ENCODE data around the gene SAMD11. TPM values are rescaled to one million over a fixed set of nuclear protein-coding genes. Genes with fewer than 3 reads are reported as not detected.

Gene SAMD11
- total RNA-seq, 4 donors from 2014 or later, result 2.2 to 26.9 (median 3.0) TPM; not detected in 1

DNA sequence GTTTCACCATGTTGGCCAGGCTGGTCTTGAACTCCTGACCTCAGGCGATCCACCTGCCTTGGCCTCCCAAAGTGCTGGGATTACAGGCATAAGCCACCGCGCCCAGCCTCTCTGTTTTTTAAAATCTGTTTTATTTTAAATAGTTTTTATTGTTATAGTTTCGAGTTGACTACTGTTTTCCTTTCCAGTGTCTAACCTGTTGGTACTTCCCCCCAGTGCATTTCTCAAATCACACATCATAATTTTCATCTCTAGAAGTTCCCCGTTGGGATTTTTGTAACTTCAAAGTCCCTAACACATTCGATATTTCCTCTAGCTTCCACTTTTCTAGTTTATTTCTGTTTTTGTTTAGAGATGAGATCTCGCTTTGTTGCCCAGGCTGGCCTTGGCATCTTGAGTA, 68.6 kb downstream of the SAMD11 start:
- Histone ChIP-seq H3K27ac (no peak overlapping the region), H3K4me1 (peaks cover 0 to 6% (median 2%) of the 10 kb centered on the region in 4 donors), H3K36me3 (no peaks in the 10 kb centered on the region), H3K9me3 (peaks cover 8 to 10% of the 10 kb centered on the region in 2 donors), H3K4me3 (no peak overlapping the region), H3K27me3 (peaks cover 53% of the 10 kb centered on the region)
- intact Hi-C loops (cut with DNase I; ENCODE audit: low total_unique reads) (no loop called here), in situ Hi-C loops (cut with MboI; ENCODE audit: low pct_ligation_motif_present in 1 of 4, low pct_unique_long_range_greater_than_20kb in 1 of 4, low sequenced_read_pairs in 3 of 4) (no loop called here)
- TF ChIP-seq POLR2AphosphoS5 (IDR thresholded peaks at IDR 0.05), result no peak
- no peak for TF ChIP-seq POLR2A (IDR thresholded peaks at IDR 0.05)
- no peak for TF ChIP-seq EP300 (IDR thresholded peaks at IDR 0.05; ENCODE audit: low read depth)
- TF ChIP-seq, protein P1, sequence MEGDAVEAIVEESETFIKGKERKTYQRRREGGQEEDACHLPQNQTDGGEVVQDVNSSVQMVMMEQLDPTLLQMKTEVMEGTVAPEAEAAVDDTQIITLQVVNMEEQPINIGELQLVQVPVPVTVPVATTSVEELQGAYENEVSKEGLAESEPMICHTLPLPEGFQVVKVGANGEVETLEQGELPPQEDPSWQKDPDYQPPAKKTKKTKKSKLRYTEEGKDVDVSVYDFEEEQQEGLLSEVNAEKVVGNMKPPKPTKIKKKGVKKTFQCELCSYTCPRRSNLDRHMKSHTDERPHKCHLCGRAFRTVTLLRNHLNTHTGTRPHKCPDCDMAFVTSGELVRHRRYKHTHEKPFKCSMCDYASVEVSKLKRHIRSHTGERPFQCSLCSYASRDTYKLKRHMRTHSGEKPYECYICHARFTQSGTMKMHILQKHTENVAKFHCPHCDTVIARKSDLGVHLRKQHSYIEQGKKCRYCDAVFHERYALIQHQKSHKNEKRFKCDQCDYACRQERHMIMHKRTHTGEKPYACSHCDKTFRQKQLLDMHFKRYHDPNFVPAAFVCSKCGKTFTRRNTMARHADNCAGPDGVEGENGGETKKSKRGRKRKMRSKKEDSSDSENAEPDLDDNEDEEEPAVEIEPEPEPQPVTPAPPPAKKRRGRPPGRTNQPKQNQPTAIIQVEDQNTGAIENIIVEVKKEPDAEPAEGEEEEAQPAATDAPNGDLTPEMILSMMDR (IDR thresholded peaks at IDR 0.05), result no peak
- DNase-seq, result no peak
- 73 to 82% methylated on average over 7 of the region's 7 CpGs for WGBS, 2 donors (ENCODE audit: low coverage in 1 of 2)

GRCh38 chr1:993379-993995, 69.8 kb downstream of the SAMD11 start:
- no peak for TF ChIP-seq POLR2AphosphoS5 (IDR thresholded peaks at IDR 0.05)
- TF ChIP-seq EP300 (IDR thresholded peaks at IDR 0.05; ENCODE audit: low read depth), result no peak
- no peak for TF ChIP-seq POLR2A (IDR thresholded peaks at IDR 0.05)
- TF ChIP-seq, protein P1 (IDR thresholded peaks at IDR 0.05), result no peak
- Histone ChIP-seq H3K27ac (no peak overlapping the region), H3K36me3 (no peaks in the 10 kb centered on the region), H3K4me3 (no peak overlapping the region), H3K4me1 (peaks cover 0 to 10% (median 6%) of the 10 kb centered on the region in 4 donors), H3K9me3 (peaks cover 8 to 10% of the 10 kb centered on the region in 2 donors), H3K27me3 (peaks cover 60% of the 10 kb centered on the region)
- in situ Hi-C loops (cut with MboI; ENCODE audit: low pct_ligation_motif_present in 1 of 4, low pct_unique_long_range_greater_than_20kb in 1 of 4, low sequenced_read_pairs in 3 of 4), result no loop called here
- no peak for DNase-seq
- WGBS, 2 donors (ENCODE audit: low coverage in 1 of 2), result 80% methylated on average over 15 of the region's 15 CpGs; no CpG with 5 or more reads in 1 of the 2 donors
- intact Hi-C loops (cut with DNase I; ENCODE audit: low total_unique reads), result no loop called here

Small RNAs within 50 kb of the gene (small RNA-seq; reads per million reads assigned to genes)
- gene AL645608.4, result 0 reads per million in 4 donors

Other genes starting within 250 kb of the SAMD11 start
- not detected for gene OR4F16, start 237.3 kb upstream of the SAMD11 start, total RNA-seq
- 10 to 100 TPM; 17.6 to 50.4 (median 31.6) TPM for gene NOC2L, start 35.3 kb downstream of the SAMD11 start, total RNA-seq
- 10 to 100 TPM; 10.8 to 26.1 (median 11.4) TPM for gene KLHL17, start 36.7 kb downstream of the SAMD11 start, total RNA-seq
- 1 to 10 TPM in 1 of 4 donors, under 1 TPM in 1, not detected in 2; 0.14 to 1.4 TPM for gene PLEKHN1, start 42.6 kb downstream of the SAMD11 start, total RNA-seq
- gene PERM1, start 58.2 kb downstream of the SAMD11 start, total RNA-seq, result under 1 TPM in 1 of 4 donors, not detected in 3; 0.14 TPM
- gene HES4, start 76.2 kb downstream of the SAMD11 start, total RNA-seq, result 100 to 1,000 TPM in 1 of 4 donors, 10 to 100 TPM in 3; 10.8 to 140 (median 15.7) TPM
- 10 to 100 TPM in 3 of 4 donors, not detected in 1; 36.0 to 70.6 (median 40.8) TPM for gene ISG15, start 89.6 kb downstream of the SAMD11 start, total RNA-seq
- gene AGRN, start 96.2 kb downstream of the SAMD11 start, total RNA-seq, result 100 to 1,000 TPM in 1 of 4 donors, 10 to 100 TPM in 3; 25.4 to 132 (median 44.8) TPM
- 1 to 10 TPM; 3.0 to 7.5 (median 5.0) TPM for gene RNF223, start 150.4 kb downstream of the SAMD11 start, total RNA-seq
- 100 to 1,000 TPM in 1 of 4 donors, 10 to 100 TPM in 3; 23.6 to 108 (median 47.3) TPM for gene C1orf159, start 192.2 kb downstream of the SAMD11 start, total RNA-seq
- under 1 TPM in 2 of 4 donors, not detected in 2; 0.40 to 0.48 TPM for gene TTLL10, start 250.0 kb downstream of the SAMD11 start, total RNA-seq

All from transverse colon (tissue), 4 donors.